Measurements from ENCODE around the gene AGAP3. TPM values are rescaled to one million over a fixed set of nuclear protein-coding genes. Genes with fewer than 3 reads are reported as not detected.

The AGAP3 gene
- polyA plus RNA-seq, 1 donor (not counting 4 experiments of a cell fraction or from before 2014, with no cell fraction given): 64.3 TPM

GRCh38 chr7:151133266-151133985 is 47.2 kb downstream of the AGAP3 start:
- Histone ChIP-seq H2AFZ (ENCODE audit: control insufficient read depth, low read length) (no peak overlapping the region), H3K9ac (ENCODE audit: control insufficient read depth, extremely low read depth, insufficient read depth, low read length) (no peak overlapping the region), H3K36me3 (ENCODE audit: control insufficient read depth in 2 of 2, extremely low read depth in 1 of 2, insufficient read depth in 2 of 2, low read length in 2 of 2) (peaks cover 37 to 63% of the 10 kb centered on the region in 2 experiments), H3K27ac (ENCODE audit: control insufficient read depth, insufficient read depth, low read length) (no peak overlapping the region), H3K4me3 (ENCODE audit: control insufficient read depth in 2 of 3, extremely low read depth in 1 of 3, insufficient read depth in 2 of 3, low read depth in 1 of 3, low read length in 3 of 3) (no peak overlapping the region), H3K4me2 (ENCODE audit: control insufficient read depth, extremely low read depth, insufficient read depth, low read depth, low read length) (no peak overlapping the region), H3K27me3 (ENCODE audit: control insufficient read depth, extremely low read depth, insufficient read depth, low read length) (no peaks in the 10 kb centered on the region), H3K4me1 (ENCODE audit: control insufficient read depth, extremely low read depth, insufficient read depth, low read length) (no peaks in the 10 kb centered on the region), H3K9me3 (ENCODE audit: control insufficient read depth, low read depth, low read length) (no peaks in the 10 kb centered on the region), H3K9me1 (ENCODE audit: control insufficient read depth, extremely low read depth, insufficient read depth, low read length) (no peaks in the 10 kb centered on the region), H3K79me2 (ENCODE audit: control insufficient read depth, insufficient read depth, low read length) (no peaks in the 10 kb centered on the region), H4K20me1 (ENCODE audit: control insufficient read depth, extremely low read depth, insufficient read depth, low read length) (peaks cover 10% of the 10 kb centered on the region)
- dilution Hi-C loops (cut with MboI; ENCODE audit: extremely low pct_ligation_motif_present, low sequenced_read_pairs): no loop called here
- FAIRE-seq (no peak), DNase-seq (ENCODE audit: low read depth, low spot score) (no peak)
- no peak for TF ChIP-seq CTCF (optimal IDR thresholded peaks at IDR 0.05 in 1 of 3, IDR thresholded peaks at IDR 0.05 in 1 of 3, conservative IDR thresholded peaks at IDR 0.05 in 1 of 3; ENCODE audit: extremely low read depth in 1 of 3, insufficient read depth in 2 of 3, low read length in 3 of 3)
- TF ChIP-seq EZH2 (IDR thresholded peaks at IDR 0.05; ENCODE audit: low read length): no peak

- Histone ChIP-seq H3K9me3 (ENCODE audit: control insufficient read depth, low read depth, low read length) (no peaks in the 10 kb centered on the region), H3K4me3 (ENCODE audit: control insufficient read depth in 2 of 3, extremely low read depth in 1 of 3, insufficient read depth in 2 of 3, low read depth in 1 of 3, low read length in 3 of 3) (no peak overlapping the region), H3K79me2 (ENCODE audit: control insufficient read depth, insufficient read depth, low read length) (no peaks in the 10 kb centered on the region), H3K4me2 (ENCODE audit: control insufficient read depth, extremely low read depth, insufficient read depth, low read depth, low read length) (no peak overlapping the region), H3K9me1 (ENCODE audit: control insufficient read depth, extremely low read depth, insufficient read depth, low read length) (no peaks in the 10 kb centered on the region), H2AFZ (ENCODE audit: control insufficient read depth, low read length) (no peak overlapping the region), H3K27ac (ENCODE audit: control insufficient read depth, insufficient read depth, low read length) (no peak overlapping the region), H4K20me1 (ENCODE audit: control insufficient read depth, extremely low read depth, insufficient read depth, low read length) (peaks cover 10% of the 10 kb centered on the region), H3K9ac (ENCODE audit: control insufficient read depth, extremely low read depth, insufficient read depth, low read length) (no peak overlapping the region), H3K36me3 (ENCODE audit: control insufficient read depth in 2 of 2, extremely low read depth in 1 of 2, insufficient read depth in 2 of 2, low read length in 2 of 2) (peaks cover 40 to 61% of the 10 kb centered on the region in 2 experiments), H3K4me1 (ENCODE audit: control insufficient read depth, extremely low read depth, insufficient read depth, low read length) (no peaks in the 10 kb centered on the region), H3K27me3 (ENCODE audit: control insufficient read depth, extremely low read depth, insufficient read depth, low read length) (no peaks in the 10 kb centered on the region)
- no peak for TF ChIP-seq EZH2 (IDR thresholded peaks at IDR 0.05; ENCODE audit: low read length)
- TF ChIP-seq CTCF (optimal IDR thresholded peaks at IDR 0.05 in 1 of 3, IDR thresholded peaks at IDR 0.05 in 1 of 3, conservative IDR thresholded peaks at IDR 0.05 in 1 of 3; ENCODE audit: extremely low read depth in 1 of 3, insufficient read depth in 2 of 3, low read length in 3 of 3): no peak
- DNase-seq (ENCODE audit: low read depth, low spot score) (no peak), FAIRE-seq (no peak)
- dilution Hi-C loops (cut with MboI; ENCODE audit: extremely low pct_ligation_motif_present, low sequenced_read_pairs): no loop called here
These were observed 47.9 kb downstream of the AGAP3 start for GRCh38 chr7:151133986-151134742.
